ENCODE measurements around the gene DEXI.

The DEXI gene

GRCh38 chr16:10918294-10919002 is 23.8 kb downstream of the DEXI start:
- no peak overlapping the region for H3K27ac Mint-ChIP-seq
- H3K9me3 Mint-ChIP-seq: no peaks in the 10 kb centered on the region
- peaks cover 26% of the 10 kb centered on the region for H3K4me1 Mint-ChIP-seq (ENCODE audit: low read depth)
- peaks cover 3% of the 10 kb centered on the region for H3K36me3 Mint-ChIP-seq (ENCODE audit: low read depth)
- H3K27me3 Mint-ChIP-seq: no peaks in the 10 kb centered on the region
- no peak overlapping the region for H3K4me3 Mint-ChIP-seq

GRCh38 chr16:10916534-10916933 is 25.7 kb downstream of the DEXI start:
- no peak overlapping the region for H3K4me3 Mint-ChIP-seq
- no peak overlapping the region for H3K27ac Mint-ChIP-seq
- peaks cover 29% of the 10 kb centered on the region for H3K4me1 Mint-ChIP-seq (ENCODE audit: low read depth)
- H3K9me3 Mint-ChIP-seq: no peaks in the 10 kb centered on the region
- peaks cover 3% of the 10 kb centered on the region for H3K36me3 Mint-ChIP-seq (ENCODE audit: low read depth)
- no peaks in the 10 kb centered on the region for H3K27me3 Mint-ChIP-seq

GRCh38 chr16:10911267-10911666 is 31.0 kb downstream of the DEXI start:
- H3K9me3 Mint-ChIP-seq: no peaks in the 10 kb centered on the region
- H3K36me3 Mint-ChIP-seq (ENCODE audit: low read depth): peaks cover 7% of the 10 kb centered on the region
- H3K4me3 Mint-ChIP-seq: no peak overlapping the region
- H3K4me1 Mint-ChIP-seq (ENCODE audit: low read depth): peaks cover 14% of the 10 kb centered on the region
- peak overlapping the region; percentile 22 for H3K27ac Mint-ChIP-seq
- H3K27me3 Mint-ChIP-seq: no peaks in the 10 kb centered on the region

DNA sequence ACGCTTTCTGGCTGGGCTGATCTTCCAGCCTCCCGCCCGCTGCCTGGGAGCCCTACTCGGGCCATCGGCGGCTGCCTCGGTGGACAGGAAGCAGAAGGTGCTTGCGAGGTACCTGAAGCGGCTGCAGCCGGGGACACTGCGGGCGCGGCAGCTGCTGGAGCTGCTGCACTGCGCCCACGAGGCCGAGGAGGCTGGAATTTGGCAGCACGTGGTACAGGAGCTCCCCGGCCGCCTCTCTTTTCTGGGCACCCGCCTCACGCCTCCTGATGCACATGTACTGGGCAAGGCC is 34.6 kb downstream of the DEXI start:
- no peaks in the 10 kb centered on the region for H3K27me3 Mint-ChIP-seq
- no peak overlapping the region for H3K4me3 Mint-ChIP-seq
- H3K9me3 Mint-ChIP-seq: peaks cover 6% of the 10 kb centered on the region
- H3K4me1 Mint-ChIP-seq (ENCODE audit: low read depth): peaks cover 3% of the 10 kb centered on the region
- H3K27ac Mint-ChIP-seq: no peak overlapping the region
- peaks cover 9% of the 10 kb centered on the region for H3K36me3 Mint-ChIP-seq (ENCODE audit: low read depth)

- Mint-ChIP-seq H3K9me3 (peaks cover 7% of the 10 kb centered on the region), H3K36me3 (ENCODE audit: low read depth) (peaks cover 13% of the 10 kb centered on the region), H3K4me1 (ENCODE audit: low read depth) (peaks cover 3% of the 10 kb centered on the region)
Measured at GRCh38 chr16:10906914-10907756, 35.1 kb downstream of the DEXI start.

DNA sequence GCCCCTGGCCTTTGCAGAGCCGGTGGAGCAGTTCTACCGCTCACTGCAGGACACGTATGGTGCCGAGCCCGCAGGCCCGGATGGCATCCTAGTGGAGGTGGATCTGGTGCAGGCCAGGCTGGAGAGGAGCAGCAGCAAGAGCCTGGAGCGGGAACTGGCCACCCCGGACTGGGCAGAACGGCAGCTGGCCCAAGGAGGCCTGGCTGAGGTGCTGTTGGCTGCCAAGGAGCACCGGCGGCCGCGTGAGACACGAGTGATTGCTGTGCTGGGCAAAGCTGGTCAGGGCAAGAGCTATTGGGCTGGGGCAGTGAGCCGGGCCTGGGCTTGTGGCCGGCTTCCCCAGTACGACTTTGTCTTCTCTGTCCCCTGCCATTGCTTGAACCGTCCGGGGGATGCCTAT is 35.8 kb downstream of the DEXI start:
- Mint-ChIP-seq H3K4me3 (no peak overlapping the region), H3K4me1 (ENCODE audit: low read depth) (no peaks in the 10 kb centered on the region), H3K9me3 (peaks cover 7% of the 10 kb centered on the region), H3K36me3 (ENCODE audit: low read depth) (peaks cover 13% of the 10 kb centered on the region), H3K27ac (no peak overlapping the region), H3K27me3 (no peaks in the 10 kb centered on the region)

More at GRCh38 chr16:10906914-10907756, 35.1 kb downstream of the DEXI start:
- Mint-ChIP-seq H3K27ac (no peak overlapping the region), H3K4me3 (no peak overlapping the region), H3K27me3 (no peaks in the 10 kb centered on the region)

DNA sequence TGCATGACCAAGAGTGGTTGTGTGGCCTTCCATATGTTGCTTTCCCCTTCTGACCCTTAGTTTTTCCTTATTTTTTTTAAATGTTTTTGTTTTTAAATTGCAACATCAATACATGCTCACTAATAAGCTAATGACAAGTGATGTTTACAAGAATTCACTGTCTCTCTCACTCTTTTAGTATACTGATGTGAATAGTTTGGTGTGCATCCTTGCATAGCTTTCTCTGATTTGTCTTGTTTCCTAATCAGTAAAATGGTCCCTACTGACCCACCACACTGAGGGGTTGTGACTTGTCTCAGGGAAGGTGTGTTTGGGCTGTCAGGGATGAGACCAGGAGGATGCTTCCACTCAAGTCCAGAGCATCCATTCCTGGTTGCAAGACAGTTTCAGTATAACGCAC is 39.3 kb downstream of the DEXI start:
- H3K4me1 Mint-ChIP-seq (ENCODE audit: low read depth): no peaks in the 10 kb centered on the region
- peaks cover 14% of the 10 kb centered on the region for H3K36me3 Mint-ChIP-seq (ENCODE audit: low read depth)
- no peak overlapping the region for H3K4me3 Mint-ChIP-seq
- H3K9me3 Mint-ChIP-seq: peaks cover 7% of the 10 kb centered on the region
- H3K27ac Mint-ChIP-seq: no peak overlapping the region
- H3K27me3 Mint-ChIP-seq: no peaks in the 10 kb centered on the region

- Mint-ChIP-seq H3K4me3 (no peak overlapping the region), H3K27ac (no peak overlapping the region), H3K36me3 (ENCODE audit: low read depth) (peaks cover 14% of the 10 kb centered on the region), H3K4me1 (ENCODE audit: low read depth) (peaks cover 25% of the 10 kb centered on the region), H3K9me3 (no peaks in the 10 kb centered on the region), H3K27me3 (peaks cover 4% of the 10 kb centered on the region)
Measured at GRCh38 chr16:10897134-10897533, 45.1 kb downstream of the DEXI start.

DNA sequence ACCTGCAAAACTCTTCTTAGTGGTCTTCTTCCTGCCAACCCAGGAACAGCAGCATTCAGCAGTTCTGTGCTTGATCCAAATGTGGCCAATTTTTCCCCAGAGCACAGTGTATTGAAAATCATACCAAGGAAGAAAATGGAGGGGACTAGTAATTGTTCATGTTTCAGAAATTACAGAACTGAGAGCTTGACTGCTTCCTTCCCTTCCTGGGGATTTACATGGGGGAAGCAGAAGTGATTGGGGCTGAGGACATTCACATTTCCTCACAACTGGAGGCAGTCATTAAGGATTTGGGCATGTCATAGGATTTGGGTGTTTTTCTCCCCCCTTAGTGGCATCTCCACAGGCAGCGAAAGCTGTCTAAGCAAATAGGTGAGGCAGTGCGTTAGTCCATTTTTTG is 45.5 kb downstream of the DEXI start:
- no peaks in the 10 kb centered on the region for H3K9me3 Mint-ChIP-seq
- peaks cover 14% of the 10 kb centered on the region for H3K36me3 Mint-ChIP-seq (ENCODE audit: low read depth)
- no peak overlapping the region for H3K27ac Mint-ChIP-seq
- peaks cover 25% of the 10 kb centered on the region for H3K4me1 Mint-ChIP-seq (ENCODE audit: low read depth)
- peaks cover 4% of the 10 kb centered on the region for H3K27me3 Mint-ChIP-seq
- no peak overlapping the region for H3K4me3 Mint-ChIP-seq

- Mint-ChIP-seq H3K4me1 (ENCODE audit: low read depth) (peaks cover 25% of the 10 kb centered on the region), H3K36me3 (ENCODE audit: low read depth) (peaks cover 14% of the 10 kb centered on the region), H3K9me3 (no peaks in the 10 kb centered on the region), H3K27me3 (peaks cover 4% of the 10 kb centered on the region), H3K27ac (peak overlapping the region; percentile 52), H3K4me3 (no peak overlapping the region)
Measured at GRCh38 chr16:10896165-10896564, 46.1 kb downstream of the DEXI start.

DNA sequence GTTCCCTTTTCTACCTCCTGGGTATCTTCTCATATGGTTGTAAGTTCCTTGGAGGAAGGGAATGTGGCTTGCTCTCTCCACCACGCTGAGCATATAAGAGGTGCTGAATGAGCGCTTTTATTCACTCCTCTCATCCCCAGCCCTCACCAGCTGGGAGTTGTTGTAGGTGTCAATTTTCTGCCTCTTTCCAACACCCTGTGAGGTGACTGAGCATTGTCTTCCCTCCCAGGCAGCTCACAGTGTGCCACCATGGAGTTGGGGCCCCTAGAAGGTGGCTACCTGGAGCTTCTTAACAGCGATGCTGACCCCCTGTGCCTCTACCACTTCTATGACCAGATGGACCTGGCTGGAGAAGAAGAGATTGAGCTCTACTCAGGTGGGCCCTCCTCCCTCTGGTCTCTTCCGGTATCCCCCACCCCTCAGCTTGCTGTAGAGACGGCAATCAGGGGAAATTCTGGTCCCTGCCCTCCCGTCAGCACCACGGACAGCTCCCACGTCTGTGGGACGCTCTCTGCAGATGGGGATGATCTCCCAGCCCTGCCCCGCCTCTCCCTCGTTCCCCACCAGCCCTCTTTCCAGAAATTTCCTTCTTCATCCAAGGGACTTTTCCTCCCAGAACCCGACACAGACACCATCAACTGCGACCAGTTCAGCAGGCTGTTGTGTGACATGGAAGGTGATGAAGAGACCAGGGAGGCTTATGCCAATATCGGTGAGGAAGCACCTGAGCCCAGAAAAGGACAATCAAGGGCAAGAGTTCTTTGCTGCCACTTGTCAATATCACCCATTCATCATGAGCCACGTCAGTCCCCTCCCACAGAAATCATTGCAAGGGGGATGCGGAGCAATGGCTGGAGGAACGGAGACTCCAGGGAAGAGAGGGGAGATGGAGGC is 47.0 kb downstream of the DEXI start:
- H3K4me3 Mint-ChIP-seq: no peak overlapping the region
- H3K27me3 Mint-ChIP-seq: peaks cover 10% of the 10 kb centered on the region
- H3K9me3 Mint-ChIP-seq: no peaks in the 10 kb centered on the region
- peaks cover 13% of the 10 kb centered on the region for H3K36me3 Mint-ChIP-seq (ENCODE audit: low read depth)
- H3K27ac Mint-ChIP-seq: no peak overlapping the region
- H3K4me1 Mint-ChIP-seq (ENCODE audit: low read depth): peaks cover 29% of the 10 kb centered on the region

DNA sequence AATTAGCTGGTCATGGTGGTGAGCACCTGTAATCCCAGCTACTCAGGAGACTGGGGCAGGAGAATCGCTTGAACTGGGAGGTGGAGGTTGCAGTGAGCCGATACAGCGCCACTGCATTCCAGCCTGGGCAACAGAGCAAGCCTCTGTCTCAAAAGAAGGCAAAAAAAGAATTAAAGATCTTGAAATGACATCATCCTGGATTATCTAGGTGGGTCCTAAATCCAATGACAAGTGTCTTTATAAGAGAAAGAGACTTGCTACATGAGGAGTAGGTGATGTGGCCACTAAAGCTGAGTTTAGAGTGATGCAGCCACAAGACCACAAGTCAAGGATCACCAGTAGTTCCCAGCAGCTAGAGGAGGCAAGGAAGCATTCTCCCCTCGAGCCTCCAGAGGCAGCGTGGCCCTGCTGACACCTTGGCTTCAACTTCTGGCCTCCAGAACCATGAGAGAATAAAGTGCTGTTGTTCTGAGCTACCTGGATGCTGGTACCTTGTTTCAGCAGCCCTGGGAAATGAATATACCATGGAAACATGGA is 49.4 kb downstream of the DEXI start:
- Mint-ChIP-seq H3K36me3 (ENCODE audit: low read depth) (peaks cover 9% of the 10 kb centered on the region), H3K27me3 (peaks cover 14% of the 10 kb centered on the region), H3K4me3 (no peak overlapping the region), H3K27ac (no peak overlapping the region), H3K4me1 (ENCODE audit: low read depth) (peaks cover 41% of the 10 kb centered on the region), H3K9me3 (no peaks in the 10 kb centered on the region)

DNA sequence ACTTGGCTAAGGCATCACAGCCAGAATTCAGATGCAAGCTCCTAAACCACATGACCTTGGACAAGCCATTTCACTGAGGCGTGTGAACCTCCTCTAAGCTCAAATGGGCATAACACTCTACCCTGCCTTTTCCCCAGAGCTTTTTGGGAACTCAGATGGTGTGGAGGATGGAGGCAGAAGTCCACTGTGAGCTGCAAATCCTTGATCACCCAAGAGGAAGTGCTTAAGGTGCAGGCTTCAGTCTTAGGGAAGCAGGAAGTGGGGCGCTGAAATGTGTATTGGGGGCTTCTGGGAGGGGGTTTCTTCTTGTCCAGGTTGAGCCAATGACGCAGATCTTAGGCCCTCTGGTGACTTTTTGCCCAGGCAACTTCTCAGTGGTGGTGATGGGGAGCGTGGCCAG is 52.4 kb downstream of the DEXI start:
- Mint-ChIP-seq H3K27me3 (peaks cover 14% of the 10 kb centered on the region), H3K4me1 (ENCODE audit: low read depth) (peaks cover 46% of the 10 kb centered on the region), H3K36me3 (ENCODE audit: low read depth) (no peaks in the 10 kb centered on the region), H3K9me3 (no peaks in the 10 kb centered on the region), H3K27ac (no peak overlapping the region), H3K4me3 (no peak overlapping the region)

DNA sequence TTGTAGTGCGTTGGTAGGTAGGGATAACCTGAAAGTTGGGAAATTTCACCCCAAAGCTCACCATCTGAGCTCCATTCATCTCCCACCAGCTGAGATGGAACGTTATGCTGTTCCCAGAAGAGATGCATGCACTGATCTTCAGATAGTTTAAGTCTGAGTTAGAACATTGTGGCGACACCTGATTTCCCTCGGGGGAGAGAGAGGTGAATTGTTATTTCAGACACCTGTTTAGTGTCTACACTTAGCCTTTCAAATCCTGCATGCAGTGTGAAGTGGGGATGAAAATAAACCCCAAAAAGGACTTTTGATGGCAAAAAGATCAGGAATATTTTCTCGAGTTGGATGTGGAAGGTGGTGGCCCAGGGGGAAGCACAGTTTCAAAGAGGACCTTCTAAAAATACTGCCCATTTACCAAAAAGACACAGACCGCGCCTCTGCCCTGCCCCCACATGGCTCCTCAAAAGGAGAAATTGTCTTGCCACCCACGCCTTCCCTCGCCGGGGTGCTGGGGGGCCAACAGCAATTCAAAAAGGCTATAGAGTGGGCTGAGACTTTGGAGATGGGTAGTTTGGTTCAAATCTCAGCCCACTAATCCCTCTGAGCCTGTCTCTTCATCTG is 53.8 kb downstream of the DEXI start:
- H3K27me3 Mint-ChIP-seq: peaks cover 14% of the 10 kb centered on the region
- H3K4me3 Mint-ChIP-seq: peak overlapping the region; percentile 18
- peaks cover 2% of the 10 kb centered on the region for H3K36me3 Mint-ChIP-seq (ENCODE audit: low read depth)
- no peaks in the 10 kb centered on the region for H3K9me3 Mint-ChIP-seq
- peaks cover 42% of the 10 kb centered on the region for H3K4me1 Mint-ChIP-seq (ENCODE audit: low read depth)
- H3K27ac Mint-ChIP-seq: no peak overlapping the region

All from stimulated activated naive CD8-positive, alpha-beta T cell treated with anti-CD3 and anti-CD28 coated beads, Interleukin-15, Interleukin-2, amounts not matched to agents 100 ng/mL and 50 ng/mL, for 24 hours (primary cell).